Naive B cell (primary cell): Measurements from ENCODE around the gene SPEM2. TPM values are rescaled to one million over a fixed set of nuclear protein-coding genes. Genes with fewer than 3 reads are reported as not detected.
"Not testable (repeated sequence)": the region's sequence is repeated elsewhere in the genome, so short reads cannot be mapped to it uniquely, and the experiment has no call there.

Source experiments
- ATAC-seq, 2 donors: fragments of 150-1000 bp; cut with Tn5 transposase; 2 replicates each; pipeline ENCODE4 v1.10.0; 2021; ENCODE audit warnings: low read depth in 2 of 2, mild to moderate bottlenecking in 2 of 2, moderate library complexity in 2 of 2
- DNase-seq: peaks from one replicate; pipeline ENCODE4 v3.0.0; 2022
- H3K27ac Mint-ChIP-seq, 6 donors: one replicate each; pipeline ENCODE4 v1.8.0; 2020 to 2022; ENCODE audit warnings: mild to moderate bottlenecking in 6 of 6, mixed read lengths in 6 of 6, moderate library complexity in 5 of 6, inconsistent platforms in 2 of 6
- H3K27me3 Mint-ChIP-seq, 3 donors: one replicate each; pipeline ENCODE4 v1.8.0; 2021 to 2022; ENCODE audit warnings: mixed read lengths in 3 of 3, mild to moderate bottlenecking in 1 of 3
- H3K36me3 Mint-ChIP-seq, 2 donors: one replicate each; pipeline ENCODE4 v1.8.0; 2020 to 2022; ENCODE audit warnings: mixed read lengths in 2 of 2, inconsistent platforms in 1 of 2, mild to moderate bottlenecking in 1 of 2
- H3K4me1 Mint-ChIP-seq, 3 donors: one replicate each; pipeline ENCODE4 v1.8.0; 2020 to 2022; ENCODE audit warnings: mixed read lengths in 3 of 3, inconsistent platforms in 1 of 3, mild to moderate bottlenecking in 1 of 3, moderate library complexity in 1 of 3
- H3K4me3 Mint-ChIP-seq, 8 donors: one replicate each; pipeline ENCODE4 v1.8.0; 2020 to 2022; ENCODE audit warnings: mild to moderate bottlenecking in 8 of 8, mixed read lengths in 8 of 8, moderate library complexity in 8 of 8, inconsistent platforms in 2 of 8
- H3K9me3 Mint-ChIP-seq, 7 donors: one replicate each; pipeline ENCODE4 v1.8.0; 2020 to 2022; ENCODE audit warnings: mixed read lengths in 7 of 7, mild to moderate bottlenecking in 5 of 7, inconsistent platforms in 2 of 7, moderate library complexity in 1 of 7
- polyA plus RNA-seq, 6 donors: library from polyadenylated mRNA; unstranded; fragments of 300-500 nt; fragmentation: Illumina TruSeq; gene quantifications; one replicate each; pipeline ENCODE4 v1.2.3, GENCODE V29; 2021; ENCODE audit warnings: low read depth in 6 of 6

The SPEM2 gene
- polyA plus RNA-seq, 6 donors from 2014 or later = not detected

DNA sequence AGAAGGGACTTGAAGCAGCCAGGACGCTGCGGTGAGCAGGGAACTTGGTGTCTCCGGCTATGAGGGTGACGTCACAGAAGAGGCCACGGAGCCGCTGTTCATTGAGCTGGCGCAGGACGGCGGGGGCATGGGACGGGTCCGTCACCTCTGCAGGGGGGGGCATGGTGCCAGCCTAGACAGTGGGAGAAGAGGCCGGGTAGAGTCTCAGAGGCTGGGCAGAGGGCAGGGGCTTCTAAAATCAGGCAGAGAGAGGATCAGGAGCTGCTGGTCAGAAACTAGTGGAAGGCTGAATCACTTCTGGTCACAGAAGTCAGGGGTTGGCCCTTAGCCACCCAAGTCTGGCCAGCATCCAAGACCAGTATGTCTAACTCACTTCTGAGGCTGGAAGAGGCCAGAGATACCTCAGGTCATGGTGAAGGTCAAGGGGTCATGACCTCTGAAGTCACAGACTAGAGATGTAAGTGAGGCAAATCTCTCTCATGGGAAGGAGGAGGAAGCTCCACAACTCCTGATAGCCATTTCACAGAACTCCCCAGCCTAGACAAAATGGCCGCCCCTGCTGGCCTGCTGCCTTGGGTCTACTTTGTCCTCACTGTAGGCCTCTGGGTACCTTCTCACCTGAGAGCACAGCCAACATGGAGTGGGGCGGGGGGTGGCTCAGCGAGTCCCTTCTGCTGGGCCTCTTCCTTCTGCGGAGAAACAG is 41.4 kb downstream of the SPEM2 start:
- peak overlapping the region in 2 of 8 donors; percentile 8 to 69 for H3K4me3 Mint-ChIP-seq
- DNase-seq (no peak), ATAC-seq (no peak)
- H3K36me3 Mint-ChIP-seq = peaks cover 0 to 8% of the 10 kb centered on the region in 2 donors
- H3K4me1 Mint-ChIP-seq = peaks cover 21 to 27% (median 22%) of the 10 kb centered on the region in 3 donors
- H3K27me3 Mint-ChIP-seq = no peaks in the 10 kb centered on the region
- H3K9me3 Mint-ChIP-seq = no peaks in the 10 kb centered on the region
- H3K27ac Mint-ChIP-seq = peak overlapping the region in 3 of 6 donors; percentile 78 to 84 (median 81)

DNA sequence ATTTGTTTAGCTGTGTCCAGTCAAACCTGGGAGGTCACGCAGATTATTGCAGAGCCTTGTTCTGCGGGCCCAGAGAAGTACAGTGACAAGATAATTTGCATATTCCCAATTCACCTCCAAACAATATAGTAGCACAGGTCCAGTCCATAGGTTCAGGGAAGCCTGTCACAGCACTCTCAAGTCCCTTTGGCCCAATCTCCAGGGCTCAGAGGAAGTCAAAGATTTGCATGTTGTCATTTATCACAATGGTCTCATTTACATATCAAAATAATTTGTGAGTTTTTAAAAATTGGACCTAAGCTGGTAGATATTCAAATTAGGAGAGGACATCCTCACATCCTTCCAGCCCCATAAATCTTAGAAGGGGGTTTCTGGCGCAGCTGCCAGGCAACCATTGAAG is 42.1 kb downstream of the SPEM2 start:
- peaks cover 0 to 8% of the 10 kb centered on the region in 2 donors for H3K36me3 Mint-ChIP-seq
- H3K9me3 Mint-ChIP-seq = no peaks in the 10 kb centered on the region
- ATAC-seq (peak; percentile 12 to 18), DNase-seq (no peak)
- no peaks in the 10 kb centered on the region for H3K27me3 Mint-ChIP-seq
- H3K4me1 Mint-ChIP-seq = peaks cover 23 to 33% (median 29%) of the 10 kb centered on the region in 3 donors
- H3K27ac Mint-ChIP-seq = peak overlapping the region in 1 of 6 donors; percentile 81
- H3K4me3 Mint-ChIP-seq = peak overlapping the region in 2 of 8 donors; percentile 44 to 61

DNA sequence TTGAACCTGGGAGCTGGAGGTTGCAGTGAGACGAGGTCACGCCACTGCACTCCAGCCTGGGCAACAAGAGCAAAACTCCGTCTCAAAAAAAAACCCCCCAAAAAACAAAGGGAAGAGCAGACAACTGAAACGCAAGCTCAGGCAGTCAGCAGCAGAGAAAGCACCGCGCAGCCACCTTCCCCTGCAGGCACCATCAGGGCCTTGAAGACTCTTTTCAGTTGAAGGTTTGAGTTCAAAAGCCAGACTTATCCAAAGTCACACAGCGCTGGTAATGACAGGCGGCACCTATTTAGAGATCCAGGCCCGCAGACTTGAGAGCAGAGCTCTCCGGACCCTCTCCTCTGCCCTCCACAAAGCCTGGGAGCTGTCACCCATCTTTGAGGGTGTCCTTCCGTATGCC is 42.9 kb downstream of the SPEM2 start:
- H3K9me3 Mint-ChIP-seq = no peaks in the 10 kb centered on the region
- no peak for DNase-seq
- H3K4me1 Mint-ChIP-seq = peaks cover 23 to 38% (median 30%) of the 10 kb centered on the region in 3 donors
- no peaks in the 10 kb centered on the region for H3K27me3 Mint-ChIP-seq
- H3K27ac Mint-ChIP-seq = peak overlapping the region in 2 of 6 donors; percentile 50 to 84
- H3K36me3 Mint-ChIP-seq = peaks cover 0 to 8% of the 10 kb centered on the region in 2 donors
- H3K4me3 Mint-ChIP-seq = peak overlapping the region in 1 of 8 donors; percentile 25
- no peak for ATAC-seq

DNA sequence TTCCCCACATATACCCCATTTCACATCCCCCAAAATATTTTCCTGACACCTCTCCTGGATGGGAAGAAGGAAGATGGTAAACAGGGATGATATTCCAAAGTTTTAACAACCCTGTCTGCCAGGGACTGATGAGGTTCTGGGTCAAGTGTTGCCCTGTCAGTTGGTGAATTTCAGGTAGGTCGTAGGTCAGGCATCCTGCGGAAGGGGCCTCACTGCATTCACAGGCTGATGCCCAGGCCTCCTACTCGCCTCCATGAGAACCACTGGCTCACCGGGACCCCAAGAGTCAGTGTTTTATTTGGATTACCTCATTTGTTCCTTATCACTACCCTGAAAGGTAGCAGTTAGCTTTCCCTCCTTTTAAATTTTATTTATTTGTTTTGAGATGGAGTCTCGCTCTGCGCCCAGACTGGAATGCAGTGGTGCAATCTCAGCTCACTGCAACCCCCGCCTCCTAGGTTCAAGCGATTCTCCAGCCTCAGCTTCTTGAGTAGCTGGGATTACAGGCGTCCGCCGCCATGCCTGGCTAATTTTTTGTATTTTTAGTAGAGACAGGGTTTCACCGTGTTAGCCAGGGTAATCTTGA is 43.5 kb downstream of the SPEM2 start:
- peaks cover 0 to 8% of the 10 kb centered on the region in 2 donors for H3K36me3 Mint-ChIP-seq
- H3K4me1 Mint-ChIP-seq = peaks cover 23 to 38% (median 35%) of the 10 kb centered on the region in 3 donors
- DNase-seq (no peak), ATAC-seq (no peak)
- H3K27ac Mint-ChIP-seq = peak overlapping the region in 2 of 6 donors; percentile 50 to 81
- no peak overlapping the region for H3K4me3 Mint-ChIP-seq
- no peaks in the 10 kb centered on the region for H3K9me3 Mint-ChIP-seq
- no peaks in the 10 kb centered on the region for H3K27me3 Mint-ChIP-seq

DNA sequence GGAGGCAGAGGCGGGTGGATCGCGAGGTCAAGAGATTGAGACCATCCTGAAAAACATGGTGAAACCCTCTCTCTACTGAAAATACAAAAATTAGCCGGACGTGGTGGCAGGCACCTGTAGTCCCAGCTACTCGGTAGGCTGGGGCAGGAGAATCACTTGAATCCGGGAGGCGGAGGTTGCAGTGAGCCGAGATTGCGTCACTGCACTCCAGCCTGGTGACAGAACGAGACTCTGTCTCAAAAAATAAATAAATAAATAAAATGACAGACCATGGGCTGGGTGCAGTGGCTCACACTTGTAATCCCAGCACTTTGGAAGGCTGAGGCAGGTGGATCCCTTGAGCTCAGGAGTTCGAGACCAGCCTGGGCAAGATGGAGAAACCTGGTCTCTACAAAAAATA is 44.4 kb downstream of the SPEM2 start:
- Mint-ChIP-seq H3K27ac (peak overlapping the region in 1 of 6 donors; percentile 30), H3K4me1 (peaks cover 23 to 41% (median 38%) of the 10 kb centered on the region in 3 donors)
- not testable (repeated sequence) for ATAC-seq, DNase-seq, H3K36me3 Mint-ChIP-seq, H3K9me3 Mint-ChIP-seq, H3K27me3 Mint-ChIP-seq, H3K4me3 Mint-ChIP-seq

DNA sequence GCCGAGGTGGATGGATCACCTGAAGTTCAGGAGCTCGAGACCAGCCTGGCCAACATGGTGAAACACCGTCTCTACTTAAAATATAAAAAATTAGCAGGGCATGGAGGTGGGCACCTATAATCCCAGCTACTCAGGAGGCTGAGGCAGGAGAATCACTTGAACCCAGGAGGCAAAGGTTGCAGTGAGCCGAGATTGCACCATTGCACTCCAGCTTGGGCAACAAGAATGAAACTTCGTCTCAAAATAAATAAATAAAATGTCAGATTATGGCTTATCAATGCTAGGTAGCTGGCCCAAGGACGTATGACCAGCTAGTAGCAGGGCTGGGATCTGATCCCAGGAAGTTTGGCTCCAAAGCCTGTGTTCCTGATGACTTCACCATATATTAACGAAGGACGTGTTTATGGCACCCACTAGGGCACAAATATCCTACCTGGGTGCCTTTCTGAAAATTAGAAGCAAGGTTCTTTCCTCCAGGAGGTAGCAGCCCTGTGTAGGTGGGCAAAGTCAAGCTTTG is 45.1 kb downstream of the SPEM2 start:
- not testable (repeated sequence) for H3K4me3 Mint-ChIP-seq, DNase-seq, H3K36me3 Mint-ChIP-seq, H3K27me3 Mint-ChIP-seq, H3K9me3 Mint-ChIP-seq, ATAC-seq
- peak overlapping the region in 1 of 6 donors; percentile 19 for H3K27ac Mint-ChIP-seq
- H3K4me1 Mint-ChIP-seq = peaks cover 23 to 41% (median 41%) of the 10 kb centered on the region in 3 donors

DNA sequence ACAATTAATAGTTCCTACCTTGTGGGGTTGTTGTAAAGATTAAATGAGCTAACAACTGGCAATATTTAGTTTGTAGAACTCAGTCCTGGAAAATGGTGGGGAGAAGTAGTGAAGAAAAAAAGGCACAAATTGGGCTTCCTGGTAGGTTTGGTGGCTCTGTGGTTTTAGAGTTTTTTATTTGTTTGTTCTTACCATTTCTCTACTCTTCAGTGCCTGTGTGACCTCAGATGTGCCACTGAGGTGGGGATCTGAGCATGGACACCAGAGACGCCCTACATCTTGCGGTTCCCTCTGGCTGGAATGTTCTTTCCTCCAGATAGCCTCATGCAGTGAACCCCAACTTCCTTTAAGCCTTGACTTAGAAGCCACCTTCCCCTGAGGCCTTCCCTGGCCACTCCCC is 46.3 kb downstream of the SPEM2 start:
- ATAC-seq (no peak), DNase-seq (no peak)
- H3K27me3 Mint-ChIP-seq = no peaks in the 10 kb centered on the region
- H3K27ac Mint-ChIP-seq = peak overlapping the region in 2 of 6 donors; percentile 41 to 65
- H3K9me3 Mint-ChIP-seq = no peaks in the 10 kb centered on the region
- H3K4me1 Mint-ChIP-seq = peaks cover 29 to 49% (median 48%) of the 10 kb centered on the region in 3 donors
- no peaks in the 10 kb centered on the region for H3K36me3 Mint-ChIP-seq
- H3K4me3 Mint-ChIP-seq = peak overlapping the region in 1 of 8 donors; percentile 30

DNA sequence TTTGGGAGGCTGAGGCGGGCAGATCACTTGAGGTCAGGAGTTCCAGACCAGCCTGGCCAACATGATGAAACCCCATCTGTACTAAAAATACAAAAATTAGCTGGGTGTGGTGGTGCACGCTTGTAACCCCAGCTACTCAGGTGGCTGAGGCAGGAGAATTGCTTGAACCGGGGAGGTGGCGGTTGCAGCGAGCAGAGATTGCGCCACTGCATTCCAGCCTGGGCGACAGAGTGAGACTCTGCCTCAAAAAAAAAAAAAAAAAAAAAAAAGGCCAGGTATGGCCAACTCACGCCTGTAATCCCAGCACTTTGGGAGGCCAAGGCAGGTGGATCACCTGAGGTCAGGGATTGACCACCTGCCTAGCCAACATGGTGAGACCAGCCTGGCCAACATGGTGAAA is 49.4 kb downstream of the SPEM2 start:
- not testable (repeated sequence) for H3K36me3 Mint-ChIP-seq, ATAC-seq, H3K27ac Mint-ChIP-seq, DNase-seq, H3K27me3 Mint-ChIP-seq, H3K9me3 Mint-ChIP-seq
- Mint-ChIP-seq H3K4me1 (peaks cover 40 to 53% (median 53%) of the 10 kb centered on the region in 3 donors), H3K4me3 (peak overlapping the region in 1 of 8 donors; percentile 37)

DNA sequence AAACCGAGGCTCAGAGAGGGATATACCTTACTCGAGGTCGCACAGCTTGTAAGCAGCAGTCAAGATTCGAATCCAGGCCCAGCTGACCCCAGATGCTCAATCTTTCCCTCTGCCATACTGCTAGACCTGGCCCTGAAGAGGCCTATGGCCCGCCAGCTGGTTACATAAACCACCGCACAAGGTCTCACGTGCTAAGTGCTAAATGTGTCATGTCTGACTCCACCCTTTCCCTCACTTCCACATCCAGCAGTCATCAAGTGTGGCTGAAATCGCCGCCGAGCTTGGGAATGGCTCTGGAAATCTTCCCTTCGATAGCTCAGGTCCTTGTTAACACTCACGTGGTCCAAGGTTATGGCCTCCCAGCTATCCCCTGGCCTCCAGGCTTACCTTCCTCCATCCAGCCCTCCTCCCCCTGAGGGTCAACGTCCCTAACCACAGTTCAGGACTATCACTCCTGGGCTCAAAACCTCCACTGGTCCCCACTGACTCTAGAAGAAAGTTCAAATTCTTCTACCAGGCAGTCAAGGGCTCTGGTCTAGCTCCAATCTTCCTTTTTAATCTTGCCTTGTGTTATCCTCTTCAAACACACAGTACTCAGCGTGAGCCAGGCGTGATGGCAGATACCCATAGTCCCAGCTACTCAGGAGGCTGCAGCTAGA is 50.5 kb downstream of the SPEM2 start:
- Mint-ChIP-seq H3K4me1 (peaks cover 45 to 65% (median 61%) of the 10 kb centered on the region in 3 donors), H3K27me3 (no peaks in the 10 kb centered on the region), H3K27ac (peak overlapping the region; percentile 19 to 92 (median 62)), H3K36me3 (no peaks in the 10 kb centered on the region), H3K4me3 (peak overlapping the region in 3 of 8 donors; percentile 27 to 96 (median 35)), H3K9me3 (no peaks in the 10 kb centered on the region)
- ATAC-seq = no peak
- DNase-seq = no peak

DNA sequence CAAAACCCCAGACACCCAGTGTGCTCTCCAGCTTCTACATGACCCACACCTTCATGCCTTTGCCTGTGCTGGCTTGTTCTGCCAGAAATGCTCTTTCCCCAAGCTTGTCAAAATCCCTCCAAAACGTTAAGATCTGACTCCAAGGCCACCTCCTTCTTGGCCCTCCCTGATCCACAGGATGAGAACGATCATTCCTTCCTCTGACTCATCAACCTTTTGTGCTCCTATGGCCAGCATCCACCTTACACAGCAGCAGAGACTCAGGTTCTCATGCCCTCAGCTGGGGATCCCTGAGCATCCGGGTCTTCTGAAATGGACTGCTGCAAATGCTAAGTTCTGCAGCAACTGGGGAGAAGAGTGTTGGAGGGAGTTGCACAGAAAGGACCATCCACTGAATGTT is 51.1 kb downstream of the SPEM2 start:
- DNase-seq (no peak), ATAC-seq (no peak)
- Mint-ChIP-seq H3K36me3 (no peaks in the 10 kb centered on the region), H3K27ac (peak overlapping the region; percentile 22 to 84 (median 56)), H3K27me3 (no peaks in the 10 kb centered on the region), H3K4me3 (peak overlapping the region in 4 of 8 donors; percentile 35 to 96 (median 42)), H3K9me3 (no peaks in the 10 kb centered on the region), H3K4me1 (peaks cover 48 to 71% (median 64%) of the 10 kb centered on the region in 3 donors)

DNA sequence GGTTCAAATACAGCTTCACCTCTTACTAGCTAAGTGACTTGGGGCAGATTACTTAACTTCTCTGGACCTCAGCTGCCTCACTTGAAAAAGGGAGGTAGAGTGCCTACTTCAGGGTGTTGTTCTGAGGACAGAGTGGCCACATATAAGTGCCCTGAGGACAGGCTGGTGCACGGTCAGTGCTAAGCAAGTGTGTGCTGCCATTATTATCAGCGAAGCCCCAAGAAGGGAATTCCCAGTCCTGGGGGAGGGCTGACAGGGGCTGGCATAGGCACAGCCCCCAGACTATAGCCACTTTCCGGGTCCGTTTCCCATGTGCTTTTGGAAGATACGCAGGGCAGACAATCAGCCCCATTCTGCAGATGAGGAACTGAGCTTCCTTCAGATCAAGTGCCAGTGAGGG is 51.5 kb downstream of the SPEM2 start:
- H3K9me3 Mint-ChIP-seq = no peaks in the 10 kb centered on the region
- ATAC-seq (no peak), DNase-seq (no peak)
- H3K36me3 Mint-ChIP-seq = no peaks in the 10 kb centered on the region
- peak overlapping the region in 6 of 8 donors; percentile 57 to 97 (median 94) for H3K4me3 Mint-ChIP-seq
- H3K4me1 Mint-ChIP-seq = peaks cover 48 to 73% (median 64%) of the 10 kb centered on the region in 3 donors
- H3K27ac Mint-ChIP-seq = peak overlapping the region in 4 of 6 donors; percentile 28 to 84 (median 68)
- no peaks in the 10 kb centered on the region for H3K27me3 Mint-ChIP-seq
